ENCODE data around the gene RNF38. TPM values are rescaled to one million over a fixed set of nuclear protein-coding genes. Genes with fewer than 3 reads are reported as not detected.

Gene RNF38
- total and polyA plus RNA-seq, 9 of the 15 experiments (the other 6 are each of a cell fraction or from before 2014, with no cell fraction given): 1.6 to 9.8 (median 4.5) TPM

GRCh38 chr9:36323926-36324325 is 76.1 kb downstream of the RNF38 start:
- in situ Hi-C loops (cut with MboI) (loop anchor here (5.0 kb wide), 1 partner anchor 72 kb away; no protein-coding TSS in a partner anchor), intact Hi-C loops (cut with micrococcal nuclease) (no loop called here)
- no peaks in the 10 kb centered on the region for H3K79me2 ChIP-seq (ENCODE audit: control insufficient read depth, insufficient read depth, low read length)
- FAIRE-seq (no peak), ATAC-seq (no peak), DNase-seq (ENCODE audit: extremely low read depth in 1 of 4, low spot score in 3 of 4) (no peak)
- no peak overlapping the region for H3K4me3 ChIP-seq
- no TSS peak for BruUV-seq (replicated peaks)
- H2AFZ ChIP-seq (ENCODE audit: low read depth, low read length): no peak overlapping the region
- H3K9ac ChIP-seq (ENCODE audit: insufficient read depth in 1 of 2, low read depth in 2 of 2, low read length in 2 of 2): no peak overlapping the region
- CTCF ChIA-PET (ENCODE audit: low intra/inter-chr PET ratio): no interaction called here
- no peak overlapping the region for H3K27ac ChIP-seq (ENCODE audit: extremely low read depth, low read depth, low read length)
- no peaks in the 10 kb centered on the region for H4K20me1 ChIP-seq (replicated peaks; ENCODE audit: control insufficient read depth, insufficient read depth, low read length)
- 40% methylated on average over 8 of the region's 12 CpGs for WGBS (ENCODE audit: insufficient coverage, low coverage, missing lambda C conversion rate)
- no peaks in the 10 kb centered on the region for H3K9me1 ChIP-seq (ENCODE audit: control insufficient read depth, insufficient read depth, low read length)
- H3K27me3 ChIP-seq (ENCODE audit: control insufficient read depth in 2 of 2, insufficient read depth in 2 of 2, low read length in 2 of 2): no peaks in the 10 kb centered on the region
- no peak overlapping the region for H3K4me2 ChIP-seq (ENCODE audit: insufficient read depth, low read length)
- TF ChIP-seq SNRNP70 (optimal IDR thresholded peaks at IDR 0.05; ENCODE audit: low read depth, low read length) (no peak), YBX1 (IDR thresholded peaks at IDR 0.05) (no peak), YY1 (IDR thresholded peaks at IDR 0.05; ENCODE audit: borderline replicate concordance in 1 of 3, control insufficient read depth in 1 of 3, extremely low read depth in 1 of 3, insufficient read depth in 3 of 3, insufficient read length in 1 of 3, insufficient replicate concordance in 2 of 3, low read depth in 1 of 3, low read length in 2 of 3) (no peak), CREM (IDR thresholded peaks at IDR 0.05; ENCODE audit: low read depth) (no peak), SAP30 (IDR thresholded peaks at IDR 0.05; ENCODE audit: borderline replicate concordance, insufficient read depth, low read depth, low read length, poor library complexity, severe bottlenecking) (no peak), LCOR (CRISPR knock-in tag; IDR thresholded peaks at IDR 0.05) (no peak), MXI1 (IDR thresholded peaks at IDR 0.05; ENCODE audit: low read depth, low read length) (no peak), TCFL5 (CRISPR knock-in tag; conservative IDR thresholded peaks at IDR 0.05) (no peak), PRDM10 (IDR thresholded peaks at IDR 0.05; ENCODE audit: partially characterized antibody) (no peak)
- TF ChIP-seq, protein P1, sequence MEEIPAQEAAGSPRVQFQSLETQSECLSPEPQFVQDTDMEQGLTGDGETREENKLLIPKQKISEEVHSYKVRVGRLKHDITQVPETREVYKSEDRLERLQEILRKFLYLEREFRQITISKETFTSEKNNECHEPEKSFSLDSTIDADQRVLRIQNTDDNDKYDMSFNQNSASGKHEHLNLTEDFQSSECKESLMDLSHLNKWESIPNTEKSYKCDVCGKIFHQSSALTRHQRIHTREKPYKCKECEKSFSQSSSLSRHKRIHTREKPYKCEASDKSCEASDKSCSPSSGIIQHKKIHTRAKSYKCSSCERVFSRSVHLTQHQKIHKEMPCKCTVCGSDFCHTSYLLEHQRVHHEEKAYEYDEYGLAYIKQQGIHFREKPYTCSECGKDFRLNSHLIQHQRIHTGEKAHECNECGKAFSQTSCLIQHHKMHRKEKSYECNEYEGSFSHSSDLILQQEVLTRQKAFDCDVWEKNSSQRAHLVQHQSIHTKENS (CRISPR knock-in tag; IDR thresholded peaks at IDR 0.05): no peak
- TF ChIP-seq, protein P2, sequence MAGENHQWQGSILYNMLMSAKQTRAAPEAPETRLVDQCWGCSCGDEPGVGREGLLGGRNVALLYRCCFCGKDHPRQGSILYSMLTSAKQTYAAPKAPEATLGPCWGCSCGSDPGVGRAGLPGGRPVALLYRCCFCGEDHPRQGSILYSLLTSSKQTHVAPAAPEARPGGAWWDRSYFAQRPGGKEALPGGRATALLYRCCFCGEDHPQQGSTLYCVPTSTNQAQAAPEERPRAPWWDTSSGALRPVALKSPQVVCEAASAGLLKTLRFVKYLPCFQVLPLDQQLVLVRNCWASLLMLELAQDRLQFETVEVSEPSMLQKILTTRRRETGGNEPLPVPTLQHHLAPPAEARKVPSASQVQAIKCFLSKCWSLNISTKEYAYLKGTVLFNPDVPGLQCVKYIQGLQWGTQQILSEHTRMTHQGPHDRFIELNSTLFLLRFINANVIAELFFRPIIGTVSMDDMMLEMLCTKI (IDR thresholded peaks at IDR 0.05; ENCODE audit: partially characterized antibody): no peak
- H3K9me3 ChIP-seq (replicated peaks; ENCODE audit: control insufficient read depth, insufficient read depth, low read depth, low read length): no peaks in the 10 kb centered on the region
- POLR2A ChIA-PET: interaction anchor here (0.6 to 1.0 kb wide), 2 partner anchors 14 to 228 kb away, joined by 3 to 6 read pairs; no protein-coding TSS in a partner anchor
- H3K4me1 ChIP-seq (replicated peaks in 1 of 2; ENCODE audit: control insufficient read depth in 2 of 2, insufficient read depth in 2 of 2, low read length in 2 of 2): peaks cover 0 to 3% of the 10 kb centered on the region in 2 experiments; a peak in 1 of 5 replicates
- no peaks in the 10 kb centered on the region for H3K36me3 ChIP-seq (ENCODE audit: control insufficient read depth, insufficient read depth, low read length)

All from K562 (cell line).